DOHH2 (cell line): ENCODE measurements around the gene TSHZ2.

Experiments
- EZH2phosphoT487 ChIP-seq: fragments of 200-600 bp; sonication (generic); IDR thresholded peaks from 2 replicates; pipeline ENCODE4 v1.6.1; 2017; ENCODE audit warnings: borderline replicate concordance, mild to moderate bottlenecking, antibody characterized with exemption, low read length, moderate library complexity, mixed read lengths
- TF ChIP-seq, protein P1 (sequence below): fragments of 200-600 bp; sonication (generic); IDR thresholded peaks from one replicate; pipeline ENCODE4 v1.5.1; 2014; ENCODE audit warnings: antibody characterized with exemption, mild to moderate bottlenecking, low read depth, low read length; ENCODE audit not compliant: poor library complexity, severe bottlenecking

DNA sequence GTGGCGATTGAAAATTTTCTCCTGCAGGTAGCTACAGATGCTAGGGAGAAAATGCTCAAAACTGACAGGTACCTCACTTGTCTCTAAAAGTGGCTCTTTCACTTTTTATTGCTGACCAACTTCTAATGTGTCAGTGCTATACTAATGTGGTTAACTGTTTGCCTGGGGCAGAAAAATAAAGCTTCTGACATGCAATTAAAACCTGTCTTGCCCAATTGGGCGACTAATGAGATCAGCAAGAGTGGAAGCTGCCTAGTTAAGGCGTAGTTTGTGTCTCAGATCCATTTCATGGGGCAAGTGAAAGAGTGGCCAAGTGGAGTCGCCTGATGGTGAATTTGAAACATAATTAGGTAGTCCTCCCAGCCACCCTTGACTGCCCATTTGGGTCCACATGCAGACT, 193.3 kb downstream of the TSHZ2 start:
- TF ChIP-seq, protein P1, sequence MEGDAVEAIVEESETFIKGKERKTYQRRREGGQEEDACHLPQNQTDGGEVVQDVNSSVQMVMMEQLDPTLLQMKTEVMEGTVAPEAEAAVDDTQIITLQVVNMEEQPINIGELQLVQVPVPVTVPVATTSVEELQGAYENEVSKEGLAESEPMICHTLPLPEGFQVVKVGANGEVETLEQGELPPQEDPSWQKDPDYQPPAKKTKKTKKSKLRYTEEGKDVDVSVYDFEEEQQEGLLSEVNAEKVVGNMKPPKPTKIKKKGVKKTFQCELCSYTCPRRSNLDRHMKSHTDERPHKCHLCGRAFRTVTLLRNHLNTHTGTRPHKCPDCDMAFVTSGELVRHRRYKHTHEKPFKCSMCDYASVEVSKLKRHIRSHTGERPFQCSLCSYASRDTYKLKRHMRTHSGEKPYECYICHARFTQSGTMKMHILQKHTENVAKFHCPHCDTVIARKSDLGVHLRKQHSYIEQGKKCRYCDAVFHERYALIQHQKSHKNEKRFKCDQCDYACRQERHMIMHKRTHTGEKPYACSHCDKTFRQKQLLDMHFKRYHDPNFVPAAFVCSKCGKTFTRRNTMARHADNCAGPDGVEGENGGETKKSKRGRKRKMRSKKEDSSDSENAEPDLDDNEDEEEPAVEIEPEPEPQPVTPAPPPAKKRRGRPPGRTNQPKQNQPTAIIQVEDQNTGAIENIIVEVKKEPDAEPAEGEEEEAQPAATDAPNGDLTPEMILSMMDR = no peak
- no peak for TF ChIP-seq EZH2phosphoT487
